ENCODE measurements around the gene UTS2R.
A peak's percentile ranks its signal among the peaks of the same experiment; 100 is the strongest.
"Not testable (repeated sequence)": the region's sequence is repeated elsewhere in the genome, so short reads cannot be mapped to it uniquely, and the experiment has no call there.

The UTS2R gene

GRCh38 chr17:82408288-82408937 lies 36.8 kb downstream of the UTS2R start:
- DNase-seq (ENCODE audit: low read depth, low spot score) = no peak

DNA sequence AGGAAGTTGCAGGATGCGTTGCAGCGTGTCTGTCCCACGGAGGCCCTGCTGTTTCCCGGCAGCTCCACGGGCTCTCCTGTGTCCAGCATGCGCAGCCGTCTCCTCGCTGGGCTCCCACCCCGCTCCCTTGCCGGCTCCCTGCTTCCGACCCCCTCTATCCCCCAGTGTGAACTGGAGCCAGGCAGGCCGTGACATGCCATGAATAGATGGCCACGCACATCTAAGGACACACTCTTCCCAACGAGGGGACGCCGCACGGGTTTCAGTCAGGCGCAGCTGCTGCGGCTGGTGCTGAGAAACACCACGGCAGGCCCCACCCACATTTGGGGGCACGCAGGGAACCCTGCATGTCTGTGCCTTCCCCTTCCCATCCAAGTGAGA lies 37.4 kb downstream of the UTS2R start:
- no peak for DNase-seq (ENCODE audit: low read depth, low spot score)

DNA sequence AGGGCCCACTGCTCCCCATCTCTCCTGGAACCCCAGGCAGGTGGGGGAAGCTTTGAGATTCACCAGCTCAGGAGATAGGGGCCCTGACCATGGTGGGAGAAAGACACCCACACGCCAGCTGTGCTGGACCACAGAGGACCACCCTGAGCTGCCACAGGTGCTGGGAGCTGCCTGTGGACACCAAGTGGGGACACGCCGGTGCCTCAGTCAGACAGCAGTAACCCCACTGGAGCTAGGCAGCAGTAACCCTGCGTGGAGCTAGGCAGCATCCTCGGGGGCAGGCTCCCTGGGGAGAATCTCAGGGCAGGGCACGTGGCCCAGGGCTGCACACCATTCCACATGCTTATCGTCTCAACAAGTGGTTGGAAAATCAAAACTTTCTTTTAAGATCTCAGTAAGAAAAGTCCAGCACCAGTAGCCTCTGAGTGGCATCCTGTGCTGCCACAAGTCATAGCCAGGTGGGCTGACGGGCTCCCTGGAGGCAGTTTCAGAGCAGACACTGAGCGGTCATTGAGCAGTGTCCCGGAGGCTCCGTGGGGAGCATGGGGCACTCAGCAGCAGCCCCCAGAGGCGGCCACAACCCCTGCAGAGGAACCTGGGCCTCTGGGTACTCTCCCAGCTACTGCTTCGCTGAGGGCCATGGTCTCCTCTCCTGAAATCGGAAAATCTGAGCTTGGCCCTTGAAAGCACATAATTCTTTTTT lies 38.6 kb downstream of the UTS2R start:
- no peak for DNase-seq (ENCODE audit: low read depth, low spot score)

DNA sequence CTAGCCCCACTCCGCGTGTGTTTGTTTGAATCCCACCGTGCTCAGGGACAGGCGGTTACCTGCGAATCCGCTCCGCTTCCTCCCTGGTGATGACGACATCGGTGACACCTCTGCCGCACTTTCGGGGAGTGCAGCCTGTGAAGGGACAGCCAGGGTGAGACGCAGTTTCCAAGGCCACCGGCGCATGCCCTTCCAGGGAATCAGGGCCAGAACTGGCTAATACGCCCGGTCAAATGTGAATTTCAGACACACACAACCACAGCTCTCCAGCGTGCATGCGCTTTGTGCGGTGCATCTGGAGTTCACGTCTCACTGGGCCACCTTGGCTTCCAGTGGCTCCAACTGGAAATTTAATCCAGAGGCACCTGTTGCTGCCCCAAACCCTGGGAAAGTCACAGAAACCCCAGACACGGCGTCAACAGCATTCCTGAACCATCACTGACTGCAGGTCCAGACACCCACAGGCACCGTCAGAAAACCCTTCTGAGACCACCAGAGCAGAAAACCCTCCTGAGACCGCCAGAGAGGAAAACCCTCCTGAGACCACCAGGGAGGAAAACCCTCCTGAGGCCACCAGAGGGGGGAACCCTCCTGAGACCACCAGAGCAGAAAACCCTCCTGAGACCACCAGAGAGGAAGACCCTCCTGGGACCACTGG lies 40.0 kb downstream of the UTS2R start:
- DNase-seq (ENCODE audit: low read depth, low spot score) = no peak

GRCh38 chr17:82412081-82412480 lies 40.5 kb downstream of the UTS2R start:
- not testable (repeated sequence) for DNase-seq (ENCODE audit: low read depth, low spot score)

- DNase-seq (ENCODE audit: low read depth, low spot score) = no peak
These were observed 41.3 kb downstream of the UTS2R start for GRCh38 chr17:82412535-82413520.

- DNase-seq (ENCODE audit: low read depth, low spot score) = peak; percentile 92
These were observed 43.1 kb downstream of the UTS2R start for GRCh38 chr17:82414548-82415281.

- DNase-seq (ENCODE audit: low read depth, low spot score) = no peak
These were observed 43.8 kb downstream of the UTS2R start for GRCh38 chr17:82415336-82415735.

- DNase-seq (ENCODE audit: low read depth, low spot score) = no peak
These were observed 44.2 kb downstream of the UTS2R start for GRCh38 chr17:82415786-82416185.

DNA sequence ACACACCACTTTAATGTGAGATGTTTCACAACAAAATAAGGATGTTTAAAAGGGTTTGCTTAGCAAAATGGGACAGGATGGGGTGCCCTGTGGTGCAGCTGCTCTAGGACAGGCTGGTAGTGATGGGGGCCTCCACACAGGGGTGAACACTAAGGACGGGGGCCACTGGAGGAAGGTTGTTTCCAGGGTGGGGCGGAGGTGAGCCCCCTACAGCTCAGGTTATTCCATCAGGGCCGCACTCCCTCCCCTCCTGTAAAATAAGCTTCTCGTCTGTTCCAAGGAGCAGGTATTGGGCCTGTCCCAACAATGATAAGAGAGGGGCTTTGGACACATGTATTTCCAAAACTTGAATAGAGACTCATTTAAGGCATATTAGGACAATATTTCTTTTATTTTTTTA lies 44.7 kb downstream of the UTS2R start:
- DNase-seq (ENCODE audit: low read depth, low spot score) = no peak

- no peak for DNase-seq (ENCODE audit: low read depth, low spot score)
These were observed 45.2 kb downstream of the UTS2R start for GRCh38 chr17:82416771-82417170.

- DNase-seq (ENCODE audit: low read depth, low spot score) = peak; percentile 82
These were observed 46.7 kb downstream of the UTS2R start, which contains the start of the genes HEXD and OGFOD3 for GRCh38 chr17:82418001-82418986. HEXD (plus strand) TSS chr17:82418347; CDS start chr17:82419800, 1,453 bp downstream. OGFOD3 (minus strand) TSS chr17:82418586; CDS start chr17:82418485, 101 bp downstream.

DNA sequence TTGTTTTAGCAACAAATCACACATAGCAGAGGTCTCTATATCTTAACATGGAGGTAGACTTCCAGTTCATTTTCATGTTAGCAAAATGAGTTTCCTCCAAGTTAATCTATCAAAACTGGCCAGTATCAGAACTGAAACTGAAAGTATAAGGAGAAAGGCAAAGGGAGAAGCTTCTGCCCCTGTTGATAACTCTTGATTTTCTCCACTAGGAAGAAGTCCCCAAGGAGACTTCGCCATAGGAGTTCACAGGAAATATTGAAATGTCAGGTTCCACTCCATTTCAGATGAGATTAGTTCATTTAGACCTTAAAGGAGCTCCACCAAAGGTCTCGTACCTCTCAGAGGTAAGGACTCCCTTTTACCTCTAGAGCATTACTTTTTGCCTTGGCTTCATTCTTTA lies 48.0 kb downstream of the UTS2R start:
- DNase-seq (ENCODE audit: low read depth, low spot score) = no peak

- peak; percentile 71 for DNase-seq (ENCODE audit: low read depth, low spot score)
These were observed 52.7 kb downstream of the UTS2R start for GRCh38 chr17:82424001-82424862.

DNA sequence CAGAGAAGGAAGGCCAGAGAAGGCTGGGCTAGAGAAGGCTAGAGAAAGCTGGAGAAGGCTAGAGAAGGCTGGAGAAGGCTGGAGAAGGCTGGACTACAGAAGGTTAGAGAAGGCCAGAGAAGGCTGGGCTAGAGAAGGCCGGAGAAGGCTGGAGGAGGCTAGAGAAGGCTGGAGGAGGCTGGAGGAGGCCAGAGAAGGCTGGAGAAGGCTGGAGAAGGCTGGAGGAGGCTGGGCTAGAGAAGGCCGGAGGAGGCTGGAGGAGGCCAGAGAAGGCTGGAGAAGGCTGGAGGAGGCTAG lies 53.2 kb downstream of the UTS2R start:
- DNase-seq (ENCODE audit: low read depth, low spot score) = no peak

Measured in ELF-1 (cell line).